ENCODE results near the gene BHMT2.

DNA sequence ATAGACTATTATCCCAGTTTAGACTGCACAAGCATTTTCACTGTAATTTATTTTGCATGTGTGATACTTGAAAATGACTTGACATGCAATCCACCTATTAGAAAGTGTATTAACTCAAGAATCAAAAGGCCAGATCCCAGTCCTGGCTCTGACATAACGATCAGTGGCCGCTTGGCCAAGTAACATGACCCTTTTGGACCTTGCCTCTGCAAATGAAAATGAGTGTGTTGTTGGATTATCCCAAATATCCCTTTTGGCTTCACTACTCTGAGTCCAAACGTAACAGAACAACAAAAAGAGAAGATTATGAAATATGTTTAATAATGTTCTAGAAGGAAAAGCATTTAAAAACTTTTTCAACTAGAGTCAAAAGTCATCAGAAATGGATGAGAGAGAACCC lies 19.1 kb upstream of the BHMT2 start:
- no peak for TF ChIP-seq GATA2 (IDR thresholded peaks at IDR 0.05; ENCODE audit: low read depth, low read length)
- TF ChIP-seq GATA3 (IDR thresholded peaks at IDR 0.05; ENCODE audit: low read depth, low read length), result no peak

All from SH-SY5Y (cell line).